ENCODE measurements around the gene RAPGEF5. TPM values are rescaled to one million over a fixed set of nuclear protein-coding genes. Genes with fewer than 3 reads are reported as not detected.

The RAPGEF5 gene
- total RNA-seq, 6 experiments from 2014 or later: 15.5 to 56.4 (median 27.1) TPM

- Histone ChIP-seq H3K36me3 (no peaks in the 10 kb centered on the region), H3K4me3 (no peak overlapping the region), H3K4me1 (no peaks in the 10 kb centered on the region), H3K27ac (no peak overlapping the region), H3K27me3 (no peaks in the 10 kb centered on the region), H3K9me3 (no peaks in the 10 kb centered on the region)
- DNase-seq (no peak), ATAC-seq (peak in 1 of 4 donors; percentile 31)
- WGBS (ENCODE audit: insufficient coverage, low coverage, low lambda C conversion rate, missing lambda C conversion rate): 75% methylated on average over 1 of the region's 1 CpG
- intact Hi-C loops (cut with DNase I): no loop called here
- TF ChIP-seq CTCF (IDR thresholded peaks at IDR 0.05) (no peak), POLR2A (IDR thresholded peaks at IDR 0.05) (no peak)
Measured at GRCh38 chr7:22255834-22256233, 101.1 kb downstream of the RAPGEF5 start.

- H3K27me3 ChIP-seq: no peaks in the 10 kb centered on the region
- ATAC-seq (peak in 1 of 4 donors; percentile 38), DNase-seq (no peak)
- H3K27ac ChIP-seq: no peak overlapping the region
- no peaks in the 10 kb centered on the region for H3K36me3 ChIP-seq
- intact Hi-C loops (cut with DNase I): no loop called here
- no peak for TF ChIP-seq POLR2A (IDR thresholded peaks at IDR 0.05)
- TF ChIP-seq CTCF (IDR thresholded peaks at IDR 0.05): no peak
- no peaks in the 10 kb centered on the region for H3K9me3 ChIP-seq
- no peaks in the 10 kb centered on the region for H3K4me1 ChIP-seq
- no peak overlapping the region for H3K4me3 ChIP-seq
- 100% methylated on average over 1 of the region's 1 CpG for WGBS (ENCODE audit: insufficient coverage, low coverage, low lambda C conversion rate, missing lambda C conversion rate)
Measured at GRCh38 chr7:22255342-22255741, 101.6 kb downstream of the RAPGEF5 start.

GRCh38 chr7:22252936-22253536 is 103.9 kb downstream of the RAPGEF5 start:
- WGBS (ENCODE audit: insufficient coverage, low coverage, low lambda C conversion rate, missing lambda C conversion rate): 78% methylated on average over 7 of the region's 7 CpGs
- ATAC-seq (peak; percentile 38 to 63 (median 46)), DNase-seq (no peak)
- no peak overlapping the region for H3K27ac ChIP-seq
- no peaks in the 10 kb centered on the region for H3K9me3 ChIP-seq
- no peaks in the 10 kb centered on the region for H3K4me1 ChIP-seq
- TF ChIP-seq CTCF (IDR thresholded peaks at IDR 0.05) (no peak), POLR2A (IDR thresholded peaks at IDR 0.05) (no peak)
- H3K27me3 ChIP-seq: no peaks in the 10 kb centered on the region
- intact Hi-C loops (cut with DNase I): no loop called here
- H3K36me3 ChIP-seq: no peaks in the 10 kb centered on the region
- H3K4me3 ChIP-seq: no peak overlapping the region

- DNase-seq: no peak
- Histone ChIP-seq H3K36me3 (no peaks in the 10 kb centered on the region), H3K4me3 (no peak overlapping the region), H3K27ac (no peak overlapping the region), H3K9me3 (no peaks in the 10 kb centered on the region), H3K27me3 (no peaks in the 10 kb centered on the region), H3K4me1 (no peaks in the 10 kb centered on the region)
- no peak for TF ChIP-seq POLR2A (IDR thresholded peaks at IDR 0.05)
- no peak for TF ChIP-seq CTCF (IDR thresholded peaks at IDR 0.05)
- WGBS (ENCODE audit: insufficient coverage, low coverage, low lambda C conversion rate, missing lambda C conversion rate): 88% methylated on average over 2 of the region's 2 CpGs
- no peak for ATAC-seq
- intact Hi-C loops (cut with DNase I): no loop called here
Measured at GRCh38 chr7:22252016-22252415, 104.9 kb downstream of the RAPGEF5 start.

GRCh38 chr7:22251281-22251680 is 105.7 kb downstream of the RAPGEF5 start:
- intact Hi-C loops (cut with DNase I): no loop called here
- Histone ChIP-seq H3K4me1 (no peaks in the 10 kb centered on the region), H3K9me3 (no peaks in the 10 kb centered on the region), H3K27ac (no peak overlapping the region), H3K4me3 (no peak overlapping the region), H3K36me3 (no peaks in the 10 kb centered on the region), H3K27me3 (no peaks in the 10 kb centered on the region)
- TF ChIP-seq CTCF (IDR thresholded peaks at IDR 0.05): no peak
- 95% methylated on average over 2 of the region's 2 CpGs for WGBS (ENCODE audit: insufficient coverage, low coverage, low lambda C conversion rate, missing lambda C conversion rate)
- DNase-seq (no peak), ATAC-seq (no peak)
